B cell (primary cell): ENCODE data around the gene GALR3. TPM values are rescaled to one million over a fixed set of nuclear protein-coding genes. Genes with fewer than 3 reads are reported as not detected.

Experiments
- ATAC-seq: fragments of 200-7000 bp; cut with Tn5 transposase; one replicate; pipeline ENCODE4 v1.10.0; 2021; ENCODE audit warnings: low read depth, mild to moderate bottlenecking, moderate number of reproducible peaks, moderate library complexity
- CTCF ChIA-PET: fragments of 350-600 bp; sonication (Branson Sonifier 250); formaldehyde crosslinking; loops from one replicate; lab custom pipeline; 2021; ENCODE audit warnings: antibody characterized with exemption, inconsistent platforms; lab: Charles Lee
- POLR2A ChIA-PET: fragments of 350-600 bp; sonication (Branson Sonifier 250); formaldehyde crosslinking; loops from one replicate; lab custom pipeline; 2021; ENCODE audit warnings: antibody characterized with exemption; lab: Charles Lee
- DNase-seq: peaks from one replicate; pipeline ENCODE4 v3.0.0; 2013
- H2AFZ ChIP-seq: 2 replicates; pipeline ENCODE4 v1.6.1; 2012; ENCODE audit warnings: mild to moderate bottlenecking, low read depth, low read length; ENCODE audit not compliant: insufficient read depth, poor library complexity, severe bottlenecking
- H3K27ac ChIP-seq, 2 donors: 1 replicate in 1 of 2; 2 replicates in 1 of 2; pipeline ENCODE4 v1.5.1; 2012 to 2013; ENCODE audit warnings: low read length in 2 of 2, mild to moderate bottlenecking in 2 of 2, moderate library complexity in 1 of 2
- H3K27me3 ChIP-seq, 4 experiments: fragments of 200-600 bp in 1 of 4; sonication (generic) in 1 of 4; replicated peaks in 1 of 4; 1 replicate in 2 of 4; 2 replicates in 2 of 4; pipeline versions ENCODE4 v1.6.1 to v1.7.0; 2013 to 2016; ENCODE audit warnings: low read length in 3 of 4, mild to moderate bottlenecking in 2 of 4, mixed read lengths in 1 of 4, moderate library complexity in 1 of 4; ENCODE audit not compliant: insufficient read depth in 4 of 4, control insufficient read depth in 3 of 4; ENCODE audit errors: control extremely low read depth in 1 of 4
- H3K36me3 ChIP-seq, 2 experiments: replicated peaks in 1 of 2; 1 replicate in 1 of 2; 2 replicates in 1 of 2; pipeline versions ENCODE4 v1.6.1 to v1.7.1; 2013; ENCODE audit warnings: low read length in 1 of 2; ENCODE audit not compliant: insufficient read depth in 2 of 2, control insufficient read depth in 1 of 2; ENCODE audit errors: control extremely low read depth in 1 of 2, extremely low read depth in 1 of 2
- H3K4me1 ChIP-seq, 2 donors: fragments of 200-600 bp in 1 of 2; sonication (generic) in 1 of 2; 1 replicate in 1 of 2; 2 replicates in 1 of 2; pipeline versions ENCODE4 v1.5.1 to v1.6.1; 2013 to 2017; ENCODE audit warnings: low read length in 2 of 2; ENCODE audit not compliant: control insufficient read depth in 2 of 2, insufficient read depth in 2 of 2
- H3K4me2 ChIP-seq: replicated peaks from 2 replicates; pipeline ENCODE3; 2012; ENCODE audit warnings: mild to moderate bottlenecking, low read depth, low read length; ENCODE audit not compliant: poor library complexity, severe bottlenecking
- H3K4me3 ChIP-seq, 5 experiments: fragments of 200-600 bp in 1 of 5; sonication (generic) in 1 of 5; 1 replicate in 3 of 5; 2 replicates in 2 of 5; pipeline versions ENCODE4 v1.5.1 to v1.7.0; 2011 to 2016; ENCODE audit warnings: low read length in 4 of 5, mild to moderate bottlenecking in 4 of 5, low read depth in 2 of 5, control low read depth in 1 of 5, moderate library complexity in 1 of 5; ENCODE audit not compliant: insufficient read depth in 1 of 5; ENCODE audit errors: control extremely low read depth in 1 of 5, extremely low read depth in 1 of 5
- H3K79me2 ChIP-seq: fragments of 200-600 bp; sonication (generic); one replicate; pipeline ENCODE4 v1.6.0; 2016; ENCODE audit warnings: low read length; ENCODE audit not compliant: control insufficient read depth, insufficient read depth
- H3K9ac ChIP-seq: fragments of 200-600 bp; sonication (generic); 2 replicates; pipeline ENCODE4 v1.6.1; 2017; ENCODE audit warnings: mild to moderate bottlenecking, low read length, moderate library complexity
- H3K9me3 ChIP-seq, 3 donors: one replicate each; pipeline versions ENCODE4 v1.6.1 to v1.7.1; 2013; ENCODE audit warnings: low read length in 2 of 3; ENCODE audit not compliant: control insufficient read depth in 2 of 3, insufficient read depth in 1 of 3; ENCODE audit errors: control extremely low read depth in 1 of 3
- H4K20me1 ChIP-seq: 2 replicates; pipeline ENCODE4 v1.6.0; 2012; ENCODE audit warnings: mild to moderate bottlenecking, low read length; ENCODE audit not compliant: insufficient read depth, control insufficient read depth, poor library complexity, severe bottlenecking
- H3K27ac Mint-ChIP-seq: one replicate; pipeline ENCODE4 v1.8.0; 2021; ENCODE audit warnings: mixed read lengths
- H3K27me3 Mint-ChIP-seq: one replicate; pipeline ENCODE4 v1.8.0; 2021; ENCODE audit warnings: mixed read lengths
- H3K4me1 Mint-ChIP-seq: one replicate; pipeline ENCODE4 v1.8.0; 2021; ENCODE audit warnings: mixed read lengths
- H3K4me3 Mint-ChIP-seq: one replicate; pipeline ENCODE4 v1.8.0; 2021; ENCODE audit warnings: mixed read lengths
- H3K9me3 Mint-ChIP-seq: one replicate; pipeline ENCODE4 v1.8.0; 2022; ENCODE audit warnings: mixed read lengths; ENCODE audit not compliant: insufficient read depth
- EZH2 ChIP-seq: IDR thresholded peaks from 2 replicates; pipeline ENCODE4 v1.6.1; 2012; ENCODE audit warnings: borderline replicate concordance, low read depth, mild to moderate bottlenecking, moderate library complexity, low read length; ENCODE audit not compliant: insufficient read depth, poor library complexity, severe bottlenecking
- WGBS: methylation state at CpG from one replicate; pipeline ENCODE4 v1.1.5; 2013; ENCODE audit warnings: missing lambda C conversion rate; ENCODE audit not compliant: insufficient coverage; 5-methylcytosine and 5-hydroxymethylcytosine counted together
- intact Hi-C: fragments of 100-400 bp; cut with micrococcal nuclease; formaldehyde crosslinking; loops from one replicate; pipeline ENCODE4 v1.10.0; 2022
- polyA plus RNA-seq: library from polyadenylated mRNA; depleted of rRNA; stranded (reverse); fragments of >200 nt; gene quantifications from 2 replicates; pipeline ENCODE4 v1.2.3, GENCODE V29; 2012
- total RNA-seq, 2 donors: library from RNA; stranded (reverse); fragments of 120-200 nt in 1 of 2; gene quantifications; 1 replicate in 1 of 2; 2 replicates in 1 of 2; pipeline versions ENCODE4 v1.2.3 to v1.2.4, GENCODE V29; 2013 to 2022
- TF ChIP-seq, protein P1 (sequence below): fragments of 200-600 bp; IDR thresholded peaks from one replicate; pipeline ENCODE4 v1.8.0; 2022; ENCODE audit warnings: antibody characterized with exemption, mild to moderate bottlenecking

GALR3 gene
- total and polyA plus RNA-seq, 2 donors (not counting 1 experiment from before 2014, with no cell fraction given): not detected

DNA sequence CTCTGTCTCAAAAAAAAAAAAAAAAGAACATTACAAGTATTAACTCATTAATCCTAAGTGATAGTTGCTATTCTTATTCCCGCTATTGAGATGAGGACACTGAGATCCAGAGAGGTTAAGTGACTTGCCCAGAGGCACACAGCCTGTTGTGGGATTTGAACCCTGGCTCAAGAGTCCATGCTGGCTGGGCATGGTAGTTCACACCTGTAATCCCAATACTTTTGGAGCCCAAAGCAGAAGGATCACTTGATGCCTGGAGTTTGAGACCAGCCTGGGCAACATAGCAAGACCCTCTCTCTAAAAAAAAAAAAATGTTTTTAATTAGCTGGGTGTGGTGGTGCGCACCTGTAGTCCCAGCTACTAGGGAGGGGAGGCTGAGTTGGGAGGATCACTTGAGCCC is 11.3 kb upstream of the GALR3 start:
- WGBS: no CpG with 5 or more reads among the region's 2 CpGs
- POLR2A ChIA-PET: interaction anchor here (0.6 kb wide), 1 partner anchor 143 kb away, joined by 5 read pairs; no protein-coding TSS in a partner anchor
- Mint-ChIP-seq H3K4me1 (peaks cover 9% of the 10 kb centered on the region), H3K9me3 (no peaks in the 10 kb centered on the region), H3K27ac (no peak overlapping the region), H3K4me3 (no peak overlapping the region), H3K27me3 (peaks cover 27% of the 10 kb centered on the region)
- Histone ChIP-seq H3K36me3 (no peaks in the 10 kb centered on the region), H3K27me3 (peaks cover 0 to 58% (median 21%) of the 10 kb centered on the region in 4 experiments), H3K27ac (no peak overlapping the region), H3K79me2 (no peaks in the 10 kb centered on the region), H3K9ac (no peak overlapping the region), H3K4me3 (no peak overlapping the region), H3K4me1 (peaks cover 19 to 21% of the 10 kb centered on the region in 2 donors), H2AFZ (no peak overlapping the region), H4K20me1 (no peaks in the 10 kb centered on the region), H3K4me2 (no peak overlapping the region), H3K9me3 (peaks cover 0 to 12% (median 0%) of the 10 kb centered on the region in 3 donors)
- no peak for DNase-seq
- intact Hi-C loops: no loop called here
- CTCF ChIA-PET: no interaction called here
- TF ChIP-seq EZH2: no peak
- TF ChIP-seq, protein P1, sequence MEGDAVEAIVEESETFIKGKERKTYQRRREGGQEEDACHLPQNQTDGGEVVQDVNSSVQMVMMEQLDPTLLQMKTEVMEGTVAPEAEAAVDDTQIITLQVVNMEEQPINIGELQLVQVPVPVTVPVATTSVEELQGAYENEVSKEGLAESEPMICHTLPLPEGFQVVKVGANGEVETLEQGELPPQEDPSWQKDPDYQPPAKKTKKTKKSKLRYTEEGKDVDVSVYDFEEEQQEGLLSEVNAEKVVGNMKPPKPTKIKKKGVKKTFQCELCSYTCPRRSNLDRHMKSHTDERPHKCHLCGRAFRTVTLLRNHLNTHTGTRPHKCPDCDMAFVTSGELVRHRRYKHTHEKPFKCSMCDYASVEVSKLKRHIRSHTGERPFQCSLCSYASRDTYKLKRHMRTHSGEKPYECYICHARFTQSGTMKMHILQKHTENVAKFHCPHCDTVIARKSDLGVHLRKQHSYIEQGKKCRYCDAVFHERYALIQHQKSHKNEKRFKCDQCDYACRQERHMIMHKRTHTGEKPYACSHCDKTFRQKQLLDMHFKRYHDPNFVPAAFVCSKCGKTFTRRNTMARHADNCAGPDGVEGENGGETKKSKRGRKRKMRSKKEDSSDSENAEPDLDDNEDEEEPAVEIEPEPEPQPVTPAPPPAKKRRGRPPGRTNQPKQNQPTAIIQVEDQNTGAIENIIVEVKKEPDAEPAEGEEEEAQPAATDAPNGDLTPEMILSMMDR: no peak
- ATAC-seq: no peak

- Histone ChIP-seq H3K79me2 (no peaks in the 10 kb centered on the region), H2AFZ (no peak overlapping the region), H3K4me3 (no peak overlapping the region), H3K27ac (no peak overlapping the region), H3K4me1 (peaks cover 18 to 19% of the 10 kb centered on the region in 2 donors), H4K20me1 (no peaks in the 10 kb centered on the region), H3K4me2 (no peak overlapping the region), H3K36me3 (no peaks in the 10 kb centered on the region), H3K9ac (no peak overlapping the region), H3K27me3 (peaks cover 0 to 55% (median 17%) of the 10 kb centered on the region in 4 experiments), H3K9me3 (peaks cover 0 to 6% (median 0%) of the 10 kb centered on the region in 3 donors)
- POLR2A ChIA-PET: no interaction called here
- no peak for DNase-seq
- no peak for ATAC-seq
- CTCF ChIA-PET: interaction anchor here (0.6 to 1.7 kb wide), 2 partner anchors 50 to 117 kb away, joined by 3 to 7 read pairs; no protein-coding TSS in a partner anchor
- Mint-ChIP-seq H3K27me3 (peaks cover 23% of the 10 kb centered on the region), H3K27ac (no peak overlapping the region), H3K4me3 (no peak overlapping the region), H3K4me1 (peaks cover 8% of the 10 kb centered on the region), H3K9me3 (no peaks in the 10 kb centered on the region)
- TF ChIP-seq, protein P1: no peak
- no peak for TF ChIP-seq EZH2
- 94% methylated on average over 20 of the region's 27 CpGs for WGBS
- intact Hi-C loops: no loop called here
Measured at GRCh38 chr22:37812869-37813678, 10.1 kb upstream of the GALR3 start.
